K562 (cell line): ENCODE results near the gene CACNA1I. TPM values are rescaled to one million over a fixed set of nuclear protein-coding genes. Genes with fewer than 3 reads are reported as not detected.

Experiments
- ATAC-seq: fragments of 200-7000 bp; cut with Tn5 transposase; 3 replicates; pipeline ENCODE4 v1.9.1; 2020; ENCODE audit warnings: moderate library complexity
- BruUV-seq: library from RNA; stranded (reverse); fragments of 400-500 nt; replicated peaks from 2 replicates; lab custom pipeline; 2021; lab: Mats Ljungman, UMichigan
- CTCF ChIA-PET: fragments of 300-600 bp; formaldehyde crosslinking; extraction: SDS; loops from one replicate; lab custom pipeline; 2021; ENCODE audit warnings: low intra/inter-chr PET ratio; lab: Yijun Ruan, JAX
- POLR2A ChIA-PET: fragments of 300-600, 350-650 bp; sonication (Branson Sonifier 250); formaldehyde crosslinking; extraction: SDS; loops from one replicate; lab custom pipeline; 2021; ENCODE audit warnings: antibody characterized with exemption, inconsistent platforms; lab: Yijun Ruan, JAX
- DNase-seq, 4 experiments: peaks; one replicate each; pipeline versions ENCODE4 v3.0.0 to v3.0.0-alpha.2; 2011 to 2018; ENCODE audit warnings: low spot score in 3 of 4, mixed read lengths in 3 of 4; ENCODE audit errors: extremely low read depth in 1 of 4
- FAIRE-seq: peaks from 2 replicates; lab custom pipeline; 2011; peaks lifted over from hg19 to GRCh38; lab: Jason Lieb, UNC
- H2AFZ ChIP-seq: 2 replicates; pipeline ENCODE4 v1.6.0; 2011; ENCODE audit warnings: low read depth, low read length, control low read depth, inconsistent platforms
- H3K27ac ChIP-seq: fragments of 200-600 bp; 3 replicates; pipeline ENCODE4 v1.8.0; 2011; ENCODE audit warnings: low read depth, mild to moderate bottlenecking, control low read depth, inconsistent platforms, low read length, moderate library complexity, mixed read lengths; ENCODE audit errors: extremely low read depth
- H3K27me3 ChIP-seq, 2 experiments: fragments of 300-600 bp in 1 of 2; 2 replicates in 1 of 2; 3 replicates in 1 of 2; pipeline versions ENCODE4 v1.6.0 to v1.8.0; 2011; ENCODE audit warnings: inconsistent platforms in 2 of 2, low read length in 2 of 2, mild to moderate bottlenecking in 1 of 2, mixed read lengths in 1 of 2, moderate library complexity in 1 of 2; ENCODE audit not compliant: control insufficient read depth in 2 of 2, insufficient read depth in 2 of 2
- H3K36me3 ChIP-seq: fragments of 300-600 bp; 3 replicates; pipeline ENCODE4 v1.8.0; 2011; ENCODE audit warnings: mild to moderate bottlenecking, low read length, inconsistent platforms; ENCODE audit not compliant: control insufficient read depth, insufficient read depth
- H3K4me1 ChIP-seq, 2 experiments: fragments of 200-600 bp in 1 of 2; replicated peaks in 1 of 2; 2 replicates in 1 of 2; 3 replicates in 1 of 2; pipeline versions ENCODE4 v1.5.1 to v1.8.0; 2011; ENCODE audit warnings: inconsistent platforms in 2 of 2, low read length in 2 of 2, mild to moderate bottlenecking in 1 of 2, mixed read lengths in 1 of 2, moderate library complexity in 1 of 2; ENCODE audit not compliant: control insufficient read depth in 2 of 2, insufficient read depth in 2 of 2
- H3K4me2 ChIP-seq: 2 replicates; pipeline ENCODE4 v1.6.1; 2011; ENCODE audit warnings: low read length, control low read depth, inconsistent platforms, mixed read lengths; ENCODE audit not compliant: insufficient read depth
- H3K4me3 ChIP-seq: fragments of 200-600 bp; sonication (generic), shearing (Covaris generic); 2 replicates; pipeline ENCODE4 v1.5.1; 2016; ENCODE audit warnings: control low read depth, inconsistent platforms
- H3K79me2 ChIP-seq: fragments of 200-600 bp; 3 replicates; pipeline ENCODE4 v1.8.0; 2011; ENCODE audit warnings: low read length, inconsistent platforms; ENCODE audit not compliant: control insufficient read depth, insufficient read depth
- H3K9ac ChIP-seq, 2 experiments: 2 replicates each; pipeline versions ENCODE4 v1.6.0 to v1.6.1; 2011; ENCODE audit warnings: low read depth in 2 of 2, low read length in 2 of 2, control low read depth in 1 of 2, inconsistent platforms in 1 of 2, mild to moderate bottlenecking in 1 of 2, mixed read lengths in 1 of 2; ENCODE audit not compliant: insufficient read depth in 1 of 2
- H3K9me1 ChIP-seq: one replicate; pipeline ENCODE4 v1.6.0; 2011; ENCODE audit warnings: inconsistent platforms, mild to moderate bottlenecking, low read length, moderate library complexity; ENCODE audit not compliant: control insufficient read depth, insufficient read depth
- H3K9me3 ChIP-seq: replicated peaks from 2 replicates; pipeline ENCODE4 v1.5.1; 2011; ENCODE audit warnings: low read depth, low read length, inconsistent platforms; ENCODE audit not compliant: control insufficient read depth, insufficient read depth
- H4K20me1 ChIP-seq: replicated peaks from 2 replicates; pipeline ENCODE4 v1.6.1; 2011; ENCODE audit warnings: low read length, inconsistent platforms, mixed read lengths; ENCODE audit not compliant: control insufficient read depth, insufficient read depth
- ARHGAP35 ChIP-seq: fragments of 450-650 bp; IDR thresholded peaks from 2 replicates; pipeline ENCODE4 v1.6.1; 2018; ENCODE audit not compliant: partially characterized antibody
- CXXC5 ChIP-seq: fragments of 250-450 bp; sonication (Bioruptor Pico); IDR thresholded peaks from 2 replicates; pipeline ENCODE4 v1.8.0; 2022; ENCODE audit warnings: inconsistent platforms, mild to moderate bottlenecking, moderate library complexity
- KAT2B ChIP-seq: IDR thresholded peaks from one replicate; pipeline ENCODE4 v1.6.1; 2012; ENCODE audit warnings: low read depth, mild to moderate bottlenecking, control low read depth, inconsistent platforms, low read length, moderate library complexity
- KAT8 ChIP-seq: fragments of 450-650 bp; IDR thresholded peaks from 2 replicates; pipeline ENCODE4 v1.6.1; 2016; ENCODE audit warnings: low read depth, mild to moderate bottlenecking
- MITF ChIP-seq: IDR thresholded peaks from 2 replicates; pipeline ENCODE4 v1.6.1; 2014; ENCODE audit warnings: antibody characterized with exemption
- NFIC ChIP-seq: fragments of 450-650 bp; IDR thresholded peaks from 2 replicates; pipeline ENCODE4 v1.6.1; 2017; ENCODE audit warnings: mild to moderate bottlenecking, inconsistent platforms
- POLR2AphosphoS5 ChIP-seq: IDR thresholded peaks from 2 replicates; pipeline ENCODE4 v1.6.1; 2011; ENCODE audit warnings: mild to moderate bottlenecking, low read depth, low read length, moderate library complexity; ENCODE audit not compliant: control insufficient read depth, insufficient read depth
- SMARCA4 ChIP-seq: fragments of 450-650 bp; IDR thresholded peaks from 2 replicates; pipeline ENCODE4 v1.6.1; 2016
- SRSF9 ChIP-seq: fragments of 200-400 bp; formaldehyde crosslinking; IDR thresholded peaks from 2 replicates; pipeline ENCODE4 v1.6.1; 2017; ENCODE audit warnings: low read depth, low read length, borderline replicate concordance
- ZBTB11 ChIP-seq, 3 experiments: fragments of 200-800 bp in 1 of 3; fragments of 250-450 bp in 1 of 3; fragments of 450-650 bp in 1 of 3; sonication (Bioruptor Pico) in 1 of 3; sonication (Bioruptor generic) in 1 of 3; formaldehyde crosslinking in 1 of 3; IDR thresholded peaks; 2 replicates each; pipeline versions ENCODE4 v1.6.1 to v1.8.0; 2016 to 2022; ENCODE audit warnings: mild to moderate bottlenecking in 2 of 3, missing genetic modification characterization in 2 of 3, missing compliant biosample characterization in 1 of 3, moderate library complexity in 1 of 3
- ZBTB7A ChIP-seq: IDR thresholded peaks from 2 replicates; pipeline ENCODE4 v1.6.1; 2011; ENCODE audit warnings: low read depth, mild to moderate bottlenecking, low read length, moderate library complexity, borderline replicate concordance; ENCODE audit not compliant: control insufficient read depth
- ZNF41 ChIP-seq: fragments of 250-450 bp; sonication (Bioruptor Pico); conservative IDR thresholded peaks from 2 replicates; pipeline ENCODE4 v1.4.0; 2020; ENCODE audit warnings: mild to moderate bottlenecking
- WGBS: fragments of 100-300 bp; shearing (Covaris generic); methylation state at CpG from one replicate; pipeline ENCODE4 v1.1.6; 2016; ENCODE audit warnings: low coverage, mixed read lengths; ENCODE audit not compliant: insufficient coverage; ENCODE audit errors: missing lambda C conversion rate; 5-methylcytosine and 5-hydroxymethylcytosine counted together
- in situ Hi-C: fragments of 300-500 bp; cut with MboI; formaldehyde crosslinking; loops from 4 replicates; pipeline ENCODE4 v1.15.0; 2018; ENCODE audit warnings: inconsistent platforms, mixed read lengths
- intact Hi-C: fragments of 100-400 bp; cut with micrococcal nuclease; formaldehyde crosslinking; loops from 2 replicates; pipeline ENCODE4 v1.14.2; 2022
- polyA plus RNA-seq, 8 experiments: library from polyadenylated mRNA; depleted of rRNA in 4 of 8; stranded (reverse) in 5 of 8; unstranded in 3 of 8; fragments of >200 nt; fragmentation: Nextera tagmentation in 2 of 8; fragmentation: Illumina TruSeq in 1 of 8; extraction: Ambion mirVana in 2 of 8; extraction: Trizol in 1 of 8; gene quantifications; 2 replicates each; pipeline versions ENCODE4 v1.2.1 to v1.2.3, GENCODE V29; 2011 to 2014; ENCODE audit warnings: inconsistent platforms in 1 of 8, missing spikeins in 1 of 8
- total RNA-seq, 7 experiments: library from RNA; depleted of rRNA in 6 of 7; stranded (reverse); fragments of >200 nt in 6 of 7; fragmentation: Illumina TruSeq in 2 of 7; extraction: Trizol in 2 of 7; gene quantifications; 2 replicates each; pipeline versions ENCODE4 v1.2.1 to v1.2.3, GENCODE V29; 2011 to 2021; ENCODE audit warnings: low replicate concordance in 1 of 7

Gene CACNA1I
- total and polyA plus RNA-seq, 9 of the 15 experiments (the other 6 are each of a cell fraction or from before 2014, with no cell fraction given): 0.01 to 0.79 (median 0.32) TPM; not detected in 1

- no peaks in the 10 kb centered on the region for H3K27me3 ChIP-seq
- H3K9me3 ChIP-seq: no peaks in the 10 kb centered on the region
- BruUV-seq: no TSS peak
- ChIA-PET POLR2A (no interaction called here), CTCF (no interaction called here)
- H3K4me1 ChIP-seq: peaks cover 0 to 23% of the 10 kb centered on the region in 2 experiments; a peak in 2 of 5 replicates
- no peaks in the 10 kb centered on the region for H3K79me2 ChIP-seq
- no peak for DNase-seq
- no peak overlapping the region for H3K27ac ChIP-seq
- H3K4me2 ChIP-seq: no peak overlapping the region
- H3K4me3 ChIP-seq: no peak overlapping the region
- FAIRE-seq: no peak
- intact Hi-C loops (no loop called here), in situ Hi-C loops (no loop called here)
- H4K20me1 ChIP-seq: no peaks in the 10 kb centered on the region
- H2AFZ ChIP-seq: no peak overlapping the region
- WGBS: 47% methylated on average over 4 of the region's 4 CpGs
- H3K9ac ChIP-seq: no peak overlapping the region
- no peaks in the 10 kb centered on the region for H3K36me3 ChIP-seq
- no peak for TF ChIP-seq SMARCA4
- peak; percentile 13; the same call in 1 of the 2 replicates for TF ChIP-seq NFIC
- no peaks in the 10 kb centered on the region for H3K9me1 ChIP-seq
- no peak for ATAC-seq
Observed at GRCh38 chr22:39682994-39683393, 112.4 kb downstream of the CACNA1I start.

- Histone ChIP-seq H3K4me3 (no peak overlapping the region), H3K79me2 (no peaks in the 10 kb centered on the region), H3K36me3 (no peaks in the 10 kb centered on the region), H3K4me2 (no peak overlapping the region), H3K27ac (no peak overlapping the region), H2AFZ (no peak overlapping the region), H3K9me3 (no peaks in the 10 kb centered on the region), H3K9ac (no peak overlapping the region), H3K27me3 (no peaks in the 10 kb centered on the region), H4K20me1 (no peaks in the 10 kb centered on the region), H3K9me1 (no peaks in the 10 kb centered on the region), H3K4me1 (peaks cover 0 to 22% of the 10 kb centered on the region in 2 experiments; a peak in 2 of 5 replicates)
- ChIA-PET POLR2A (no interaction called here), CTCF (no interaction called here)
- 86% methylated on average over 1 of the region's 5 CpGs for WGBS
- BruUV-seq: no TSS peak
- in situ Hi-C loops (no loop called here), intact Hi-C loops (no loop called here)
- ATAC-seq (no peak), DNase-seq (no peak), FAIRE-seq (no peak)
- TF ChIP-seq MITF (no peak), SRSF9 (no peak), KAT2B (no peak), CXXC5 (CRISPR knock-in tag) (no peak), KAT8 (no peak), POLR2AphosphoS5 (no peak), ARHGAP35 (no peak), ZNF41 (no peak), ZBTB11 (CRISPR knock-in tag; IDR thresholded peaks at IDR 0.05) (no peak), ZBTB7A (no peak)
Observed at GRCh38 chr22:39683639-39684038, 113.1 kb downstream of the CACNA1I start.
